HEK293T (cell line): Measurements from ENCODE around the gene TP63.
"Not testable (repeated sequence)": the region's sequence is repeated elsewhere in the genome, so short reads cannot be mapped to it uniquely, and the experiment has no call there.

Source experiments
- CTCF ChIA-PET: fragments of 350-600 bp; formaldehyde crosslinking; extraction: SDS; loops from one replicate; lab custom pipeline; 2021; ENCODE audit warnings: antibody characterized with exemption, inconsistent platforms; lab: Yijun Ruan, JAX
- POLR2A ChIA-PET: fragments of 350-600 bp; formaldehyde crosslinking; extraction: SDS; loops from one replicate; lab custom pipeline; 2020; ENCODE audit warnings: antibody characterized with exemption, inconsistent platforms; lab: Yijun Ruan, JAX
- DNase-seq: peaks from one replicate; pipeline ENCODE4 v3.0.0; 2012; ENCODE audit warnings: mixed read lengths; ENCODE audit errors: extremely low spot score
- ARNT ChIP-seq: fragments of 450-650 bp; IDR thresholded peaks from 2 replicates; pipeline ENCODE4 v1.6.1; 2017; ENCODE audit warnings: mild to moderate bottlenecking
- BHLHE40 ChIP-seq: fragments of 450-650 bp; IDR thresholded peaks from 2 replicates; pipeline ENCODE4 v1.6.1; 2016; ENCODE audit warnings: mild to moderate bottlenecking, moderate library complexity, borderline replicate concordance
- CTBP1 ChIP-seq: fragments of 450-650 bp; IDR thresholded peaks from 2 replicates; pipeline ENCODE4 v1.6.1; 2016; ENCODE audit warnings: borderline replicate concordance
- ELF4 ChIP-seq: fragments of 450-650 bp; IDR thresholded peaks from 2 replicates; pipeline ENCODE4 v1.6.1; 2017; ENCODE audit warnings: antibody characterized with exemption
- FOXA1 ChIP-seq: fragments of 450-650 bp; IDR thresholded peaks from 2 replicates; pipeline ENCODE4 v1.6.1; 2016; ENCODE audit warnings: mild to moderate bottlenecking
- FOXK2 ChIP-seq: fragments of 450-650 bp; IDR thresholded peaks from 2 replicates; pipeline ENCODE4 v1.6.1; 2016; ENCODE audit warnings: mild to moderate bottlenecking
- FOXM1 ChIP-seq: fragments of 450-650 bp; IDR thresholded peaks from 2 replicates; pipeline ENCODE4 v1.6.1; 2017; ENCODE audit warnings: mild to moderate bottlenecking, borderline replicate concordance
- HDGF ChIP-seq: fragments of 450-650 bp; IDR thresholded peaks from 2 replicates; pipeline ENCODE4 v1.6.1; 2017; ENCODE audit warnings: antibody characterized with exemption, borderline replicate concordance
- L3MBTL2 ChIP-seq: fragments of 450-650 bp; conservative IDR thresholded peaks from 2 replicates; pipeline ENCODE4 v1.6.1; 2016; ENCODE audit warnings: mild to moderate bottlenecking
- LEF1 ChIP-seq: fragments of 450-650 bp; IDR thresholded peaks from 2 replicates; pipeline ENCODE4 v1.6.1; 2017; ENCODE audit warnings: mild to moderate bottlenecking, borderline replicate concordance
- NFRKB ChIP-seq: fragments of 450-650 bp; IDR thresholded peaks from 2 replicates; pipeline ENCODE4 v1.6.1; 2016; ENCODE audit warnings: mild to moderate bottlenecking, moderate library complexity
- SP1 ChIP-seq: fragments of 450-650 bp; IDR thresholded peaks from 2 replicates; pipeline ENCODE4 v1.6.1; 2017
- SUZ12 ChIP-seq: fragments of 450-650 bp; IDR thresholded peaks from 2 replicates; pipeline ENCODE4 v1.6.1; 2016; ENCODE audit warnings: mild to moderate bottlenecking
- TARDBP ChIP-seq: fragments of 450-650 bp; IDR thresholded peaks from 2 replicates; pipeline ENCODE4 v1.6.1; 2016
- ZNF384 ChIP-seq: fragments of 450-650 bp; IDR thresholded peaks from 2 replicates; pipeline ENCODE4 v1.6.1; 2016
- TF ChIP-seq, protein P1 (sequence below): fragments of 450-650 bp; IDR thresholded peaks from 2 replicates; pipeline ENCODE4 v1.6.1; 2016

Gene TP63

DNA sequence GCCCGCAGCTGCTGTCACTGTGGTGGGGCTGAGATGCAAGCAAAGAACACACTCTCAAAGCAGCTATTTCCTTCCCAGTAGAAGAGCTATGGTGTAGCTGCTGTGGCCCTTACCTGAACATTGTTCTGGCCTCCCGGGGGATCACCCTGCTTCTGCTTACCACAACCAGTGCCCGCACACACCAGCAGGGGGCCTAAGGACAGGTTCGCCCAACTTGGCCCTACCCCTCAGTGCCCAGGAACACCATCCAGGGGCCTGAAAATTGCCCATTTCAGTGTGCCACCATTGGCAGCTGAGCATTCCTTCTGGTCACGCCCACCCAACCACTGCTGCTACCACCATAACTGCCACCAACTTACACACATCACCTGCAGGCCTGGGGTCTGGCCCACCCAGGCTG, 113.0 kb downstream of the TP63 start:
- CTCF ChIA-PET, result no interaction called here
- DNase-seq, result no peak
- POLR2A ChIA-PET, result no interaction called here
- TF ChIP-seq ZNF384 (no peak), CTBP1 (no peak), LEF1 (no peak), ARNT (no peak), FOXA1 (no peak), TARDBP (no peak), SUZ12 (no peak), BHLHE40 (no peak), NFRKB (no peak), SP1 (no peak), ELF4 (no peak), FOXK2 (no peak), FOXM1 (no peak), L3MBTL2 (no peak)

DNA sequence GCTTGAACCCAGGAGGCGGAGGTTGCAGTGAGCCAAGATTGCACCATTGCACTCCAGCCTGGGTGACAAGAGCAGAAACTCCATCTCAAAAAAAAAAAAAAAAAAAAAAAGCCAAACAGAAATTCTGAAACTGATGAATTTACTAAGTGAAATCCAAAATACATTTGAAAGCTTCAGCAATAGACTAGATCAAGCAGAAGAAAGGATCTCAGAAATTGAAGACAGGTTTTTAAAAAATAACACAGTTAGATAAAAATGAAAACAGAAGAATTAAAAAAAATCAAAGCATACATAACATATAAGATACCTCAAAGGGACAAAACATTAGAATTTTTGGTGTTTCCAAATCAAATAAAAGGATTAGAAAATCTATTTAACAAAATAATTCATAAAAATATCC, 114.4 kb downstream of the TP63 start:
- CTCF ChIA-PET, result no interaction called here
- DNase-seq, result no peak
- POLR2A ChIA-PET, result no interaction called here
- TF ChIP-seq TARDBP, result no peak
- TF ChIP-seq ELF4, result no peak
- no peak for TF ChIP-seq FOXM1
- TF ChIP-seq CTBP1, result no peak
- no peak for TF ChIP-seq HDGF
- no peak for TF ChIP-seq LEF1
- no peak for TF ChIP-seq ZNF384
- no peak for TF ChIP-seq FOXA1
- no peak for TF ChIP-seq ARNT
- TF ChIP-seq NFRKB, result no peak
- TF ChIP-seq BHLHE40, result no peak
- TF ChIP-seq SP1, result no peak
- TF ChIP-seq L3MBTL2, result no peak
- TF ChIP-seq, protein P1, sequence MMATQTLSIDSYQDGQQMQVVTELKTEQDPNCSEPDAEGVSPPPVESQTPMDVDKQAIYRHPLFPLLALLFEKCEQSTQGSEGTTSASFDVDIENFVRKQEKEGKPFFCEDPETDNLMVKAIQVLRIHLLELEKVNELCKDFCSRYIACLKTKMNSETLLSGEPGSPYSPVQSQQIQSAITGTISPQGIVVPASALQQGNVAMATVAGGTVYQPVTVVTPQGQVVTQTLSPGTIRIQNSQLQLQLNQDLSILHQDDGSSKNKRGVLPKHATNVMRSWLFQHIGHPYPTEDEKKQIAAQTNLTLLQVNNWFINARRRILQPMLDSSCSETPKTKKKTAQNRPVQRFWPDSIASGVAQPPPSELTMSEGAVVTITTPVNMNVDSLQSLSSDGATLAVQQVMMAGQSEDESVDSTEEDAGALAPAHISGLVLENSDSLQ, result no peak
- no peak for TF ChIP-seq SUZ12
- TF ChIP-seq FOXK2, result no peak

DNA sequence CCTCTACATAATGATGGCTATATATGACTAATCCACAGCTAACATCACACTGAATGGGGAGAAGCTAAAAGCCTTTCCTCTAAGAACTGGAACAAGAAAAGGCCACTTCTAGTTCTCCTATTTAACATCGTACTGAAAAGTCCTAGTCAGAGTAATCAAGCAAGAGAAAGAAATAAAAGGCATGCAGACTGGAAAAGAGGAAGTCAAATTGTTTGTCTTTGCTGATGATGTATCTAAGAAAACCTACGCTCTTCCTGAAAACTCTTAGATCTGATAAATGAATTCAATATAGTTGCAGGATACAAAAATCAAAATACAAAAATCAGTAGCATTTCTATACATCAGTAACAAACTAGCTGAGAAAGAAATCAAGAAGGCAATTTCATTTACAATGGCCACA, 116.9 kb downstream of the TP63 start:
- CTCF ChIA-PET, result no interaction called here
- no peak for DNase-seq
- TF ChIP-seq FOXM1 (no peak), SP1 (no peak)
- POLR2A ChIA-PET, result no interaction called here

DNA sequence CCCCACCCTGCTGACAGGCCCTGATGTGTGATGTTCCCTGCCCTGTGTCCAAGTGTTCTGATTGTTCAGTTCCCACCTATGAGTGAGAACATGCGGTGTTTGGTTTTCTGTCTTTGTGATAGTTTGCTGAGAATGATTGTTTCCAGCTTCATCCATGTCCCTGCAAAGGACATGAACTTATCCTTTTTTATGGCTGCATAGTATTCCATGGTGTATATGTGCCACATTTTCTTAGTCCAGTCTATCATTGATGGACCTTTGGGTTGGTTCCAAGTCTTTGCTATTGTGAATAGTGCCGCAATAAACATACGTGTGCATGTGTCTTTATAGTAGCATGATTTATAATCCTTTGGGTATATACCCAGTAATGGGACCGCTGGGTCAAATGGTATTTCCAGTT, 119.8 kb downstream of the TP63 start:
- CTCF ChIA-PET, POLR2A ChIA-PET, DNase-seq: not testable (repeated sequence)

DNA sequence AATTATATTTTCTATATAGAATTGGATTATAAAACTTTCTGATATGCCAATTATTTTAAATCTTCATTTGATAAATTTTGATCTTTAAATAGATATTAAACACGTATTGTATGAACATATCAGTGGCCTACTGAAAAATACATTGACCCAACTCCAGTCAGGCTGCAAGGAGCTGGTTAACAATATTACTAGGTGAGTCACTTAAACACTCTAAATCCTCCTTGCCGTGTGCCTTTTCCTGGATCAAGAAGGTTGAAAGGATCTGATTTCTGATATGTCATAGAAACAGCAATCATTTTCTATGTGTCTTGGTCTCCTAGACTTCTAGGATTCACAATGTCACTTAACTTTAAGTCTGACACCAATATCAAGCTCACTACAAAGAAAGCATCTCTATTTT, 123.2 kb downstream of the TP63 start:
- ChIA-PET CTCF (no interaction called here), POLR2A (no interaction called here)
- TF ChIP-seq SUZ12 (no peak), ARNT (no peak), BHLHE40 (no peak)
- no peak for DNase-seq

DNA sequence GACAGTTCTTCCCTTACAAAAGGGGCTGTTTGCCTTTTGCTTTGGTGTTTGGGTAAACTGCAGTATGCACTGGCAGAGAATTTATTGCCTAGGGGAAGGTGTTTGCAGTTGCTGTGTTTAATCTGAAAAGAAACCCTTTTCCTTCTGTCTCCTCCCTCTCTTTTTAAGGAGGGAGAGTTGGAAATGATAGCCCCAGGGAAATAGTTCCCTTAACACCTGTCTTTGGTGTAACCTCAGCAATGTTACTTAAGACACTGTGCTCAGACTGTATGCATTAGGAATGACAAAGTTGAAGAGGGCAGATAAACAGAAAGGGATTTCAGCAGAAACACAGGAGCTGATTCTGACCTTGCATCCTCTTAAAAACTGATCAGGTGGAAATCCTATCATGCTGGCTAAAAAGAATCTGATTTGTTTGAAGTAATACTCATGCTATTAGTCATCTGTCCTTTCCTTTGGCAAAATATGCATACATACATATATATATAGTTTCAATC, 125.4 kb downstream of the TP63 start:
- TF ChIP-seq ARNT (no peak), LEF1 (no peak), ELF4 (no peak), TARDBP (no peak), HDGF (no peak), SUZ12 (no peak), L3MBTL2 (no peak), FOXM1 (no peak), SP1 (no peak), NFRKB (no peak), FOXK2 (no peak), CTBP1 (no peak), FOXA1 (no peak), BHLHE40 (no peak), ZNF384 (no peak)
- TF ChIP-seq, protein P1, result no peak
- DNase-seq, result no peak
- CTCF ChIA-PET, result no interaction called here
- POLR2A ChIA-PET, result no interaction called here

DNA sequence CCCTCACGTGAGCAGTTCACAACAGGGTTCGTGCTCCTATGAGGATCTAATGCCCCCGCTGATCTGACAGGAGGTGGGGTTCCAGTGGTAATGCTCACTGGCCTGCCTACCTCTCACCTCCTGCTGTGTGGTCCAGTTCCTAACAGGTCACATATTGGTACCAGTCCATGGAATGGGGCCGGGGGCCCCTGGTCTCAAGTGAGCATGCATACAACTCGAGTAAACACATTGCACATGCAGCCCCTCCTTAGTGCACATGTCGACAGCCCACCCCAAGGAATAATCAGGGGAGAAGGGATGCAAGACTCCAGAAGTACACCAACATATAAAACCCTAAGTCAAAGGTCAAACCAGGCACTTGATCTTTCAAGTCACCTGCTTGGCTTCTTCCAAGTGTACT, 127.0 kb downstream of the TP63 start:
- CTCF ChIA-PET, result no interaction called here
- TF ChIP-seq FOXM1, result no peak
- TF ChIP-seq SP1, result no peak
- TF ChIP-seq L3MBTL2, result no peak
- TF ChIP-seq, protein P1, result no peak
- DNase-seq, result no peak
- POLR2A ChIA-PET, result no interaction called here

DNA sequence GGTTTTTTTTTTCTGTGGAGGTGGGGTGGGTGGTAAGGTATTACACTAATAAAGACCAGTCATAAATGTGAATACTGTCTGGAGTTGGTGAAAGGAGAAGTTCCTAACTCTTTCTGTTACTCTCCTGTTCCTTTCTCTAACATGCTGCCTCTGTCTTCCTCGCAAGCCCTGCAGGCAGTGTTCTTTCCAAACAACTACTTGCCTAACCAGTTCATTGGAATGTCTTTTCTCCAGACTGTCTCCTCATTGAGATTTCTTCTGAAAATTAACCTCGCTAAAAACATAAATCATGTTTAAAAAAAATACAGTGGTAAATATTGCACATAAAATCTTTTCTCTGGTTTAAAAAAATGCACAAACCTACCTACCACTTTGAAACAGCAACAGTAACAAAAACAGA, 135.2 kb downstream of the TP63 start:
- CTCF ChIA-PET, result interaction anchor here (0.6 kb wide), 1 partner anchor 35 kb away, joined by 3 read pairs; no protein-coding TSS in a partner anchor
- TF ChIP-seq HDGF (no peak), NFRKB (no peak), L3MBTL2 (no peak), FOXK2 (no peak), FOXA1 (no peak), BHLHE40 (no peak), TARDBP (no peak), CTBP1 (no peak), SP1 (no peak), ARNT (no peak), ZNF384 (no peak), ELF4 (no peak), FOXM1 (no peak), SUZ12 (no peak), LEF1 (no peak)
- TF ChIP-seq, protein P1, result no peak

More for the DNA sequence above, 135.2 kb downstream of the TP63 start:
- POLR2A ChIA-PET, result no interaction called here
- no peak for DNase-seq
